Pons (tissue), 1 donor: ENCODE results near the gene OFD1.
A peak's percentile ranks its signal among the peaks of the same experiment; 100 is the strongest.

Source experiments
- DNase-seq: peaks from one replicate; pipeline ENCODE4 v3.0.0-alpha.2; 2016; ENCODE audit warnings: low spot score

Gene OFD1

GRCh38 chrX:13793897-13794296 lies 59.3 kb downstream of the OFD1 start:
- no peak for DNase-seq

GRCh38 chrX:13794417-13794816 lies 59.9 kb downstream of the OFD1 start:
- DNase-seq = no peak

DNA sequence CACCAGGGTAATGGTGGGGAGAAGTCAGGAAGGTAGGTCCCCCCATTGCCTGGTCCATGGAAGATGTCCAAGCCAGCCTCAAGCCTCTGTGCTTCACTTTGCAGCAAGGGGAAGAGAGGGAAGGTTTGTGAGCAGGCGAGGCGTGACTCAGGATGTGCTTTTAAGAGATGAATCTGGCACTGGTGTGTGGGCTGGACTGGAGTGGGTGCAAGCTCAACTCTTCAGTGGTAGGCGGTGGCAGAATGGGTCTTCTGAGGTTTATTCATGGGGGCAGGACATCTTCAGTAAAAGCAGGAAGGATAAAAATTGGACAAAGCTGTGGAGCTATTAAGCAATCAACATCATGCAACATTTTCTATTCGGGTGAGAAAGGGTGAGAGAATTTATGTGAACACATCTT lies 63.0 kb downstream of the OFD1 start:
- DNase-seq = no peak

DNA sequence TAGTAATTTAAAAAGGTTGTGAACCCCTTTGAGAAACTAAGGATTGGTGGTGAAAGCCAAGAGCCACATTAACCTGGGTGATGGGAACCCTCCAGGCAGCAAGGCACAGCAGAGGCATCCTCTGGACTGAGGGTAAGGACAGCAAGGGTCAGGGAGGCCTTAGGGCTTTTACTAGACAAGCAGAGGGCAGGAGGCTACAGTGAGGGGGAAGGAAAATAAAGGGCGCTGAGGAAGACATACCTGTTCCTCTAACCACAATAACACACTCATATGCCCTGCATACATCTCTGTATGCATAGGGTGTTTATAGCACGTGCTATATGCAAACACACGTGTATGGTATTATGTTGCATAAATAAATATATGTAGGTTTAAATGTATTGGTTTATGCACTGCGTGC lies 63.6 kb downstream of the OFD1 start:
- DNase-seq = no peak

DNA sequence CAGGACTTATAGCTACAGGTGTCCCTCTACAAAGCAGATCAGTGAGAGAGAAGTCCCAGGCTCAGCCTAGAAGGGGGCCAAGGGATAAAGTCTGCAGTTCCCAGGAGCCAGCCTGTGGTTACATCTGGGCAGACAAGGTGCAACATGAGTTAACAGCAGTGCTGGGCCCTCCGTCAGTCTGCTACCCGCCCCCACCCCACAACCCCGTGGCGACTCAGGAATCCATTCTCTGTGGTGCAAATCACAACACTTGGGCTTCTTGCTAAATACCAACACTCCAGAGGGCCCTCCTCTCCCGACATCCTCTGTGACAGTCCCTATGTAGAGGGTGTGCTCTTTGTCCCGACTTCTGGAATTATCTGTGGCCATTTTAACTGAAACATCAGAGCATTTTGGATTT lies 68.6 kb downstream of the OFD1 start:
- DNase-seq = no peak

- no peak for DNase-seq
Observed at GRCh38 chrX:13805241-13805640, 70.7 kb downstream of the OFD1 start.

GRCh38 chrX:13808293-13808692 lies 73.7 kb downstream of the OFD1 start:
- no peak for DNase-seq

GRCh38 chrX:13808865-13809264 lies 74.3 kb downstream of the OFD1 start:
- no peak for DNase-seq

GRCh38 chrX:13815664-13816063 lies 81.1 kb downstream of the OFD1 start:
- no peak for DNase-seq

GRCh38 chrX:13816176-13816575 lies 81.6 kb downstream of the OFD1 start:
- no peak for DNase-seq

GRCh38 chrX:13816643-13817627 lies 82.4 kb downstream of the OFD1 start, which contains the start of gene GPM6B:
GPM6B (minus strand) TSS chrX:13817093; CDS start chrX:13816904, 189 bp downstream.
- DNase-seq = peak; percentile 66
